NCI-H510A (cell line): ENCODE measurements around the gene NFKB1.

Experiments
- DNase-seq: peaks from one replicate; lab custom pipeline; 2025; lab: John Stamatoyannopoulos, UW

NFKB1 gene

GRCh38 chr4:102530986-102531385 is 29.8 kb downstream of the NFKB1 start:
- no peak for DNase-seq

- DNase-seq: no peak
Observed at GRCh38 chr4:102531462-102531861, 30.3 kb downstream of the NFKB1 start.

GRCh38 chr4:102533348-102533747 is 32.2 kb downstream of the NFKB1 start:
- no peak for DNase-seq

- no peak for DNase-seq
Observed at GRCh38 chr4:102533904-102534303, 32.7 kb downstream of the NFKB1 start.

- no peak for DNase-seq
Observed at GRCh38 chr4:102534845-102535244, 33.7 kb downstream of the NFKB1 start.

GRCh38 chr4:102535398-102536082 is 34.4 kb downstream of the NFKB1 start:
- DNase-seq: no peak

GRCh38 chr4:102536768-102537167 is 35.6 kb downstream of the NFKB1 start:
- no peak for DNase-seq

GRCh38 chr4:102537269-102537668 is 36.1 kb downstream of the NFKB1 start:
- DNase-seq: no peak

- no peak for DNase-seq
Observed at GRCh38 chr4:102541697-102542096, 40.5 kb downstream of the NFKB1 start.

- DNase-seq: no peak
Observed at GRCh38 chr4:102543030-102543928, 42.1 kb downstream of the NFKB1 start.

GRCh38 chr4:102546635-102547034 is 45.5 kb downstream of the NFKB1 start:
- no peak for DNase-seq

- no peak for DNase-seq
Observed at GRCh38 chr4:102547973-102548372, 46.8 kb downstream of the NFKB1 start.

GRCh38 chr4:102551958-102552565 is 50.9 kb downstream of the NFKB1 start:
- no peak for DNase-seq

GRCh38 chr4:102552781-102553180 is 51.6 kb downstream of the NFKB1 start:
- no peak for DNase-seq

- DNase-seq: no peak
Observed at GRCh38 chr4:102553982-102554381, 52.8 kb downstream of the NFKB1 start.

- DNase-seq: no peak
Observed at GRCh38 chr4:102554482-102554881, 53.3 kb downstream of the NFKB1 start.

- DNase-seq: no peak
Observed at GRCh38 chr4:102554992-102555391, 53.8 kb downstream of the NFKB1 start.

GRCh38 chr4:102557636-102558035 is 56.5 kb downstream of the NFKB1 start:
- DNase-seq: no peak

GRCh38 chr4:102560115-102560514 is 59.0 kb downstream of the NFKB1 start:
- no peak for DNase-seq

- no peak for DNase-seq
Observed at GRCh38 chr4:102560571-102561341, 59.6 kb downstream of the NFKB1 start.

GRCh38 chr4:102563000-102563399 is 61.8 kb downstream of the NFKB1 start:
- DNase-seq: no peak

GRCh38 chr4:102564399-102565059 is 63.4 kb downstream of the NFKB1 start:
- DNase-seq: no peak
